GM18502 (cell line): ENCODE results near the gene CRK.
A peak's percentile ranks its signal among the peaks of the same experiment; 100 is the strongest.

ENCODE experiments used
- ATAC-seq: cut with Tn5 transposase; IDR thresholded peaks from one replicate; pipeline ENCODE4 v1.9.1; 2021; ENCODE audit warnings: mild to moderate bottlenecking; ENCODE audit not compliant: unreplicated experiment, poor library complexity

The CRK gene

DNA sequence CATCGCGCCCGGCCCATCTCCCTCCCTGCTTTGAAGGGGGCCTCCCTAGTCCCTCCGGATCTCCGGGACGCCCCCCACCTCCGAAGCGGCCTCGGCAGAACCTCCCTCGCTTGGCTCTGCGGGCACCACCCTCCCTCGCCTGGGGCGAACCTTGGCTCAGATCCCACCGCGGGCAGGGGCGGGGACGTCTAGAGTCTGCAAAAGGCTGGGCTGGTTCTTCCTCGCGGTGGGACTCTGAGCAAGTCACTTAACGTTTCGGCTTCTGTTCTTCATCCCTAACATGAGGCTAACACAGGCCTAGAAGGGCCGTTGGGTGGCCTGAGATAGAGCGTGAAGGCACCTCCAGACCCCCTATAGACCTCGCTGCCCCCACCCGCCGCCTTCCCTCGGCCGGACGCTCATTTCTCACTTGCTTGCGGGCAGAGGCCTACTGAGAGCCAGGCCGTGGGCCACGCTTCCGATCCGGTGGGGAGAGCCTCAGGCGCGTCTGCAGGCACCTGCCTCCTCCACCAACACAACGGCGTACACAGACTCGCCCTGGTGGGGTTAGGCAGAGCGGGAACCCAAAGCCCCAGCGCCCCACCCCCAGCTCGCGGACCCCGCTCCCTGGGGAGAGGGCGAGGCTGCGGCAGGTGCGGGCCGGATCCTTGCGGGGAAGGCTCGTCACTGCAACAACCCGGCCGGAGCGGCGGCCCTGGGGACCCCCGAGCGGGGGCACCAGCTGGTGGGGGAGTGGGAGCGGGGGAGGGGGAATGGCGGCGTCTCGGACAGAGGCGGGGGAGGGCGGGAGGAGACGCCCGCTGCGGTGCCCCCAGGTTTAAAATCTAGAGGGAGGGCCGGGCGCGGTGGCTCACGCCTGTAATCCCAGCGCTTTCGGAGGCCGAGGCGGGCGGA, 31.0 kb upstream of the CRK start:
- no peak for ATAC-seq

DNA sequence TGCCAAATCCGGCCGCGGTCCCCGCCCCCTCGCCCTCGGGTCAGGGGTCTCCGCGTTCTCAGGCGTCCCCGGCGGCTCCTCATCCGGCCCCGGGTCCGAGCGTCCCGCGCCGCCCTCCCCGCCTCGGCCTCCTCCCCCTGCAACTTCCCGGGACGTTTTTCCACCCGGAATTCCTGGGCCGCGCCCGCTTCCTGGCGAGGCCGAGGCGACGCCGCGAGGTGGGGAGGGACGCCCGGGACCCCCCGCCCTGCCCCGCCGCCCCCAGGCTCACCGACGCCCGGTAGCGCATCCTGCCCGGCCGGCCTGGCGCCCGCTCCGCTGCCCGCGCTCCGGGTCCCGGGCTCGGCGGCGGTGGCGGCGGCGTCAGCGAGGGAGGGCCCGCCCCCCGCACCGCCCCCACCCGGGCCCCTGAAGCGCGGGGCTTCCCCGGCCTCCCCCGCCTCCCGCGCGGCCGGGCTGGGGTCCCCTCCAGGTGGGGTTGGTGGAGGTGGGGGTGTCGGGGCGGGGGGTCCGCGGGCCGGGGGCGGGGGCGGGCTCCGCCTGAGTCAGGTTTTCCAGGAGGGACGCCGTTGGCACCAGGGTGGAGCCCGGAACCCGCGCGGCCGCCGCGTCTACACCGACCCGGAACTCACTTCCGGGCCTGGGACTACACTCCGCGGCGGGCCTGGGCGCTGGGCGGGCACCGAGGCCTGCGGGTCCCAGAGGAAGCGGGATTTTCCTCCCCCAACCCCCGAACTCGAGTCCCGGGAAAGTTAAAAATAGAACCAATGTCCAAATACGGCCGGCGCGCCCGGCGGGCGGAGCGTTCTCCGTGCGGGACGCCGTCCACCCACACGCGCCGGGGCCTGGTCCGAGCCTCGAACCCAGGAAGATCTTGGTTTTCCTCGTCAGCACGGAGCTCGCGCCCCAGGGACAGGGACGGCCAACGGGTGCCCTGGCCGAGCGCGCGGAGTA, 29.7 kb upstream of the CRK start:
- ATAC-seq = peak; percentile 30

GRCh38 chr17:1484676-1485422, 28.8 kb upstream of the CRK start:
- peak; percentile 44 for ATAC-seq

DNA sequence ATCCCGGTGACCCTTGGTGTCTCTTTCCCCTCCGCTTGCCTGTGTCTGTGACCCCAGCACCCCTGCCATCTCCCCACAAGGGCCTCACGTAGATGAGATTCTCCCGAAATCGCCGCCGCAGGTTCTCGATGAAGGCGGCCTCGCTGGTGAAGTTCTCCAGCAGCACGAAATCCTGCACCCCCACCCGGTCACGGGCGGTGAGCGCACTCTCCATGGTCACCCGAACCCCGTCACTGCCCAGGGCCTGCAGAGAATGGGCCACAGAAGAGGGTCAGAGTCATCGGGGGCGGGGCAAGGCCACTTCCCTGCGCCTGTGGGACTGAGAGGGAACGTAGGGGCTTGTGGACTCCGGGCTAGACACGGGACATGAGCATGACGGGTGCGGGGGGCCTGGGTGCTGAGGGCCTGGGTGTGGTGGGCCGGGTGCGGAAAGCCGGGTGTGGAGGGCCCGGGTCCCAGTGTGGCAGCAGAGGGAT, 28.1 kb upstream of the CRK start:
- ATAC-seq = no peak

DNA sequence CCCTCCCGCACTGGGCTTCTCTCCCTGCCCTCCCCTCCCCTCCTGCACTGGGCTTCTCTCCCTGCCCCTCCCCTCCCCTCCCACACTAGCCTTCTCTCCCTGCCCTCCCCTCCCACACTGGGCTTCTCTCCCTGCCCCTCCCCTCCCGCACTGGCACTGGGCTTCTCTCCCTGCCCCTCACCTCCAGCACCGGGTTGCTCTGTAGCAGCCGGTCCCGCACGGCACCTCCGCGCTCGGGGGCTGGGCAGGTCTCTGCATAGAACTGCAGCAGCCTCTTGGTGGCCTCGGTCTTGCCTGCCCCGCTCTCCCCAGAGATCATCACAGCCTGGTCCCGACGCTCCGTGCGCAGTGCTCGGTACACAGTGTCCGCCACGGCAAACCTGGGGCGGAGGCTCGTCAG, 26.6 kb upstream of the CRK start:
- no peak for ATAC-seq

GRCh38 chr17:1481736-1482135, 25.7 kb upstream of the CRK start:
- no peak for ATAC-seq

DNA sequence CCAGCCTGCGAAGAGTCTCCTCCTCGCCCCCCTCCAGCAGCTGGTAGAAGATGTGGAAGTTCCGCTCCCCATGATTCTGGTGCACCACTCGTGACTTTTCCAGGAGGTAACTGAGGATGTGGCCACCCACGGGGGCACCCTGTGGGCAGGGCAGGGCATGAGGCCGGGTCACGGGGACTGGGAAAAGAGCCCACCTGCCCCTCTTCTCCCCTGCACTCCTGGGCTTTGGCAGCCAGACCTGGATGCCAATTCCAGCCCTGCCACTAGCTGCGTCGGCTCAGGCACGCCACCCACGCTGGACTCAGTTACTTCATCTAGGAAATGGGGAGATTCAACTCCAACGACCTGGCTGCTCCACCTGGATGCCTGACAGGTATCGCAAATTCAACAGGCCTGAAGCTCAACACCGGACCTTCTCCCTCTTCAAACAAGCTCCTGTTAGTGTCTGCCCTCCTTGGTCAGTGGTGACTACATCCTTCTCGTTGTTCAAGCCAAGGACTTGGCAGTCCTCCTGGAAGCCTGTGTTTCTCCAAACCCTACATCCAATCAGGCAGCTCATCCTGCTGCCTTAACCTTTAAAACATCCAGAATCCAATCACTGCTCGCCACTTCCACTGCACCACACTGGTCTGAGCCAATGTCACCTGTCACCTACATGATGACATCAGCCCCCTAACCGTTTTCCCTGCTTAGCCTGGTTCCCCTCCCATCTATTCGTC, 24.9 kb upstream of the CRK start:
- no peak for ATAC-seq

GRCh38 chr17:1478418-1478817, 22.4 kb upstream of the CRK start:
- ATAC-seq = no peak

DNA sequence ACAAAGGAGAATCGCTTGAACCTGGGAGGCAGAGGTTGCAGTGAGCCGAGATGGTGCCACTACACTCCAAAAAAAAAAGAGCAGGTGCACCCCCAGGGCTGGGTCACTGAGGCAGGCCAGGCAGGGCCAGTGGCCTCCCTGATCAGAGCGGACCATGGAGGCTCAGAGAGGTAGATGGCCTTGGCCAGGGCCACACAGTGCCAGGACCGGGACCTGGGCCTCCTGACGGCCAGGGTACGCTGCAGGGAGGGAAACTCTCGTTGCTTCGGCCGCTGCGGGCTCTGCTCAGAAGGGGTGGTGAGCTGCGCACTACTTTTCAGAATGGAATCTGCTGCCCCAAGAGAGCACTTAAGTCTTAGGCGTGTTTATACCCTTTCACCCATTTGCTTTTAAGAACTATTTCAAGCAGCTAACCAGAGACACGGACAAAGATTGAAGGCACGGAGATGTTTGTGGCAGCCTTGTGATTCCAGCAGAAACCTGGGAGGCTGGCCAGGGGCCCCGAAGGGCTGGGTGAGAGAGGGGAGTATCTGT, 19.4 kb upstream of the CRK start:
- ATAC-seq = no peak

- ATAC-seq = peak; percentile 52
These were observed 18.6 kb upstream of the CRK start for GRCh38 chr17:1474402-1475189.

- ATAC-seq = no peak
These were observed 17.8 kb upstream of the CRK start for GRCh38 chr17:1473841-1474240.

- no peak for ATAC-seq
These were observed 17.1 kb upstream of the CRK start for GRCh38 chr17:1473170-1473569.

- ATAC-seq = no peak
These were observed 16.1 kb upstream of the CRK start for GRCh38 chr17:1471911-1472821.

DNA sequence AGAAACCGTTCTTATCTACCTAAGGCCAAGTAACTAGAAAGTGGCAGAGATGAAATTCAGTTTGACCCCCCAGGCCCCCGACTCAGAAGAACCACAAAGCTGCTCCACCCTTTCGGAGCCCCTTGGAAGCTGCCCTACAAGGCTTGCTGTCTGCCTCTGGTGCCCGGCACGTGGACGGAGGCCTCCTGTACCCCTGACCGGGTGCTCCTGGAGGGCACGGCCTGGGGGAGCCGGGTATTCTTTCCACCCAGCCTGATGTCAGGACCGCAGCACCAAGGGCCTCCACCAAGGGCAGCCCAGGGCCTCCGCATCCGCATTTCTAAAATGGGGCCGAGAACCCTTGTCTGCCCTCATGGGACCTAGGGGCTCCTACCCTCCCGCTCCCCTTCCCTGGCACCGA, 15.5 kb upstream of the CRK start:
- ATAC-seq = no peak

DNA sequence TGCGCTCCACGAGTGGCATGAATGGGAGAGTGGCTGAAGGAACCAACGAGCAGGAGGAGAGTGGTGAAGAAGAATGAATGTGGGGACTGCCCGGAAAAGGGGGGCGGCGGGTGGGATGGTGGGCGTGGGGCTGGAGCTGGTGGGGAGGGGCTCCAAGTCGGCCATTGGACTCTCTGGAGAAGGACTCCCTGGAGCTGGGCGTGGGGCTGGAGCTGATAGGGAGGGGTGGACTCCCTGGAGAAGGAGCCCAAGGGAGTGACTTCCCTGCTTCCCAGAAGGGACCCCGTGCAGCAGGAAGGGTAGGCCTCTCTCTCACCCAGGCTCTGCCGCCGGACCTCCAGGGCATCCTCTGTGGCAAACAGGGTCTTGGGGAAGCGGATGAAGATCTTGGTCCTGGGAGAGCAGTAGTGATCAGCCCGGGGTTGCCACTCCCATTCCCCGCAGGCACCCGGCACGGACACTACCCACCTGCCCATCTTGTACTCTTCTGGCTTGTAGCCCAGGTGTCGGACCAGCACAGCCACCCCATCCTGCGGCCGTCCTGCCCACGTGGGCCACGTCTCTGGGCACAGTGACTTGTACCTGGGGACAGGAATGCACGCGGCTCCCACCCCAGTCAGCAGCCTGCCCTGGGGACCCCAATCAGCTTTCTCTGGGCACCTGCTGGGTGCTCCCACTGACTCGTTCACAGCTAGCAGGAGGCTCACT, 14.9 kb upstream of the CRK start:
- ATAC-seq = no peak

GRCh38 chr17:1470071-1470754, 14.2 kb upstream of the CRK start:
- ATAC-seq = no peak
